Spleen (tissue), 11 donors: ENCODE data around the gene F8A1. TPM values are rescaled to one million over a fixed set of nuclear protein-coding genes. Genes with fewer than 3 reads are reported as not detected.
"Not testable (repeated sequence)": the region's sequence is repeated elsewhere in the genome, so short reads cannot be mapped to it uniquely, and the experiment has no call there.

Source experiments
- DNase-seq: peaks from one replicate; pipeline ENCODE4 v3.0.0-alpha.2; 2020
- H3K27ac ChIP-seq, 8 donors: fragments of 200-600 bp; sonication (generic) in 7 of 8; 1 replicate in 4 of 8; 2 replicates in 4 of 8; pipeline versions ENCODE4 v1.5.0 to v1.8.0; 2016 to 2021; ENCODE audit warnings: inconsistent platforms in 4 of 8, mild to moderate bottlenecking in 4 of 8, moderate library complexity in 1 of 8
- H3K27me3 ChIP-seq, 7 donors: fragments of 200-600 bp; sonication (generic) in 6 of 7; replicated peaks in 1 of 7; 1 replicate in 4 of 7; 2 replicates in 3 of 7; pipeline versions ENCODE4 v1.5.0 to v1.8.0; 2016 to 2021; ENCODE audit warnings: inconsistent platforms in 3 of 7, mild to moderate bottlenecking in 1 of 7
- H3K36me3 ChIP-seq, 6 donors: fragments of 200-600 bp; sonication (generic) in 5 of 6; 1 replicate in 4 of 6; 2 replicates in 2 of 6; pipeline versions ENCODE4 v1.5.0 to v1.8.0; 2016 to 2021; ENCODE audit warnings: inconsistent platforms in 2 of 6
- H3K4me1 ChIP-seq, 6 donors: fragments of 200-600 bp; sonication (generic) in 5 of 6; 1 replicate in 3 of 6; 2 replicates in 3 of 6; pipeline versions ENCODE4 v1.5.0 to v1.8.0; 2016 to 2021; ENCODE audit warnings: inconsistent platforms in 3 of 6
- H3K4me3 ChIP-seq, 8 donors: fragments of 200-600 bp; sonication (generic) in 7 of 8; 1 replicate in 4 of 8; 2 replicates in 4 of 8; pipeline versions ENCODE4 v1.5.0 to v1.8.0; 2016 to 2021; ENCODE audit warnings: inconsistent platforms in 4 of 8, mild to moderate bottlenecking in 4 of 8, moderate library complexity in 2 of 8
- H3K9me3 ChIP-seq, 8 donors: fragments of 200-600 bp; sonication (generic) in 7 of 8; 1 replicate in 4 of 8; 2 replicates in 4 of 8; pipeline versions ENCODE4 v1.5.0 to v1.8.0; 2016 to 2021; ENCODE audit warnings: inconsistent platforms in 4 of 8
- CTCF ChIP-seq, 11 experiments: fragments of 200-600 bp in 7 of 11; fragments of 450-650 bp in 4 of 11; sonication (generic) in 4 of 11; IDR thresholded peaks in 8 of 11; conservative IDR thresholded peaks in 3 of 11; 1 replicate in 7 of 11; 2 replicates in 4 of 11; pipeline versions ENCODE4 v1.4.0 to v1.8.0; 2016 to 2021; ENCODE audit warnings: antibody characterized with exemption in 11 of 11, inconsistent platforms in 4 of 11, mild to moderate bottlenecking in 1 of 11
- POLR2A ChIP-seq, 3 donors: fragments of 450-650 bp; IDR thresholded peaks; one replicate each; pipeline ENCODE4 v1.5.1; 2017; ENCODE audit warnings: antibody characterized with exemption in 3 of 3, mild to moderate bottlenecking in 1 of 3
- POLR2AphosphoS5 ChIP-seq, 3 donors: sonication (generic); formaldehyde crosslinking; IDR thresholded peaks; one replicate each; pipeline ENCODE4 v1.5.1; 2017; ENCODE audit warnings: antibody characterized with exemption in 3 of 3
- WGBS, 5 donors: extraction: QIAGEN DNeasy Blood & Tissue Kit in 3 of 5; methylation state at CpG; one replicate each; pipeline versions ENCODE4 v1.1.5 to v1.1.7; 2013 to 2018; 5-methylcytosine and 5-hydroxymethylcytosine counted together
- intact Hi-C: fragments of 100-400 bp; cut with DNase I; formaldehyde crosslinking; loops from one replicate; pipeline ENCODE4 v1.15.0; 2023; ENCODE audit warnings: low total_unique reads
- microRNA-seq, 3 donors: library from miRNA; unstranded; fragments of <30 nt; microRNA quantifications; one replicate each; pipeline versions ENCODE4 to v1.1.0, GENCODE V29; 2019 to 2020
- polyA plus RNA-seq, 3 donors: library from polyadenylated mRNA; stranded (reverse); fragments of 200-250 nt; gene quantifications; one replicate each; pipeline ENCODE4 v1.2.1, GENCODE V29; 2013
- small RNA-seq, 4 donors: library from RNA; depleted of rRNA; stranded (forward); fragments of <200 nt; gene quantifications; one replicate each; pipeline ENCODE3, GENCODE V24; 2016
- total RNA-seq, 7 donors: library from RNA; depleted of rRNA in 3 of 7; stranded (reverse); fragments of >200 nt in 3 of 7; fragmentation: NEBNext Ultra II Directional in 4 of 7; extraction: Animal tissue kit (Norgen Biotek cat#: 25700) in 4 of 7; gene quantifications; one replicate each; pipeline versions ENCODE4 v1.1.0 to v1.2.1, GENCODE V29; 2016 to 2021
- donor health status: healthy with polysubstance abuse.
- donor health status: DM: no; HTN: no; CAD: no; lungs with moderate emphysema.
- donor health status: DM: no; HTN: no; CAD: no.
- donor health status: Bipolar disorder and iron deficiency.
- donor health status: healthy.
- donor health status: DM: no; HTN: no; CAD: no.
- donor health status: DM: yes; HTN: yes; CAD: no.

Gene F8A1
- total and polyA plus RNA-seq, 10 donors: 5.6 to 38.0 (median 27.3) TPM

GRCh38 chrX:154914052-154914451 is 27.9 kb downstream of the F8A1 start:
- Histone ChIP-seq H3K4me3 (no peak overlapping the region), H3K27me3 (no peaks in the 10 kb centered on the region), H3K36me3 (no peaks in the 10 kb centered on the region), H3K9me3 (peaks cover 0 to 19% (median 0%) of the 10 kb centered on the region in 8 donors), H3K27ac (no peak overlapping the region), H3K4me1 (no peaks in the 10 kb centered on the region)
- TF ChIP-seq POLR2AphosphoS5 (IDR thresholded peaks at IDR 0.05): no peak
- no peak for TF ChIP-seq CTCF (IDR thresholded peaks at IDR 0.05 in 8 of 11, conservative IDR thresholded peaks at IDR 0.05 in 3 of 11)
- TF ChIP-seq POLR2A (IDR thresholded peaks at IDR 0.05): no peak
- intact Hi-C loops: no loop called here
- no peak for DNase-seq
- WGBS, 5 donors: 61 to 100% (median 93%) methylated on average over 2 of the region's 2 CpGs

GRCh38 chrX:154918060-154918483 is 31.9 kb downstream of the F8A1 start:
- DNase-seq: no peak
- no peaks in the 10 kb centered on the region for H3K36me3 ChIP-seq
- TF ChIP-seq POLR2AphosphoS5 (IDR thresholded peaks at IDR 0.05) (no peak), CTCF (IDR thresholded peaks at IDR 0.05 in 8 of 11, conservative IDR thresholded peaks at IDR 0.05 in 3 of 11) (peak in 10 of 11 experiments; percentile 24 to 55 (median 47)), POLR2A (IDR thresholded peaks at IDR 0.05) (no peak)
- H3K27me3 ChIP-seq: no peaks in the 10 kb centered on the region
- no peaks in the 10 kb centered on the region for H3K4me1 ChIP-seq
- no peak overlapping the region for H3K27ac ChIP-seq
- peak overlapping the region in 1 of 8 donors; percentile 53 for H3K4me3 ChIP-seq
- 9 to 18% (median 13%) methylated on average over 5 of the region's 5 CpGs for WGBS, 5 donors
- intact Hi-C loops: no loop called here
- peaks cover 0 to 8% (median 0%) of the 10 kb centered on the region in 8 donors for H3K9me3 ChIP-seq

GRCh38 chrX:154924771-154925170 is 38.6 kb downstream of the F8A1 start:
- intact Hi-C loops: not testable (repeated sequence)
- 90 to 97% (median 96%) methylated on average over 2 to 5 of the region's 5 CpGs for WGBS, 5 donors

More at GRCh38 chrX:154924771-154925170, 38.6 kb downstream of the F8A1 start:
- not testable (repeated sequence) for H3K9me3 ChIP-seq, H3K4me3 ChIP-seq, H3K27ac ChIP-seq, H3K4me1 ChIP-seq, DNase-seq, H3K36me3 ChIP-seq, H3K27me3 ChIP-seq

Small RNA genes lying within 50 kb of the gene (microRNA-seq; reads per million reads assigned to microRNA genes)
- 0 reads per million in 3 donors for gene MIR1184-1

Small RNA genes lying within 50 kb of the gene (small RNA-seq; reads per million reads assigned to genes)
- gene MIR1184-1: 0 reads per million in 4 donors

Other genes starting within 250 kb of the F8A1 start
- under 1 TPM in 1 of 7 donors, not detected in 6; 0.46 TPM for gene CTAG2, start 232.8 kb upstream of the F8A1 start, total RNA-seq
- 1 to 10 TPM in 1 of 3 donors, under 1 TPM in 1, not detected in 1; 0.10 to 7.9 TPM for gene CTAG2, start 232.8 kb upstream of the F8A1 start, polyA plus RNA-seq
- 10 to 100 TPM; 22.1 to 40.3 (median 36.1) TPM for gene GAB3, start 135.3 kb upstream of the F8A1 start, total RNA-seq
- gene GAB3, start 135.3 kb upstream of the F8A1 start, polyA plus RNA-seq: 1 to 10 TPM; 7.4 to 8.4 (median 7.9) TPM
- gene DKC1, start 123.5 kb upstream of the F8A1 start, total RNA-seq: 10 to 100 TPM; 32.0 to 54.4 (median 39.3) TPM
- 10 to 100 TPM; 34.0 to 42.7 (median 38.8) TPM for gene DKC1, start 123.5 kb upstream of the F8A1 start, polyA plus RNA-seq
- 100 to 1,000 TPM in 3 of 7 donors, 10 to 100 TPM in 4; 76.5 to 122 (median 90.7) TPM for gene MPP1, start 80.9 kb upstream of the F8A1 start, total RNA-seq
- gene MPP1, start 80.9 kb upstream of the F8A1 start, polyA plus RNA-seq: 10 to 100 TPM; 24.3 to 45.9 (median 31.8) TPM
- 1 to 10 TPM in 2 of 7 donors, not detected in 5; 1.3 to 4.9 TPM for gene SMIM9, start 51.7 kb upstream of the F8A1 start, total RNA-seq
- not detected for gene SMIM9, start 51.7 kb upstream of the F8A1 start, polyA plus RNA-seq
- 100 to 1,000 TPM in 1 of 7 donors, 10 to 100 TPM in 6; 53.2 to 135 (median 75.6) TPM for gene F8, start 136.4 kb downstream of the F8A1 start, total RNA-seq
- 10 to 100 TPM in 1 of 3 donors, 1 to 10 TPM in 2; 3.4 to 12.1 (median 9.3) TPM for gene F8, start 136.4 kb downstream of the F8A1 start, polyA plus RNA-seq
- 10 to 100 TPM; 29.3 to 66.3 (median 52.7) TPM for gene FUNDC2, start 140.5 kb downstream of the F8A1 start, total RNA-seq
- 100 to 1,000 TPM in 2 of 3 donors, 10 to 100 TPM in 1; 68.4 to 113 (median 109) TPM for gene FUNDC2, start 140.5 kb downstream of the F8A1 start, polyA plus RNA-seq
- gene CMC4, start 184.8 kb downstream of the F8A1 start, total RNA-seq: 10 to 100 TPM in 2 of 7 donors, 1 to 10 TPM in 5; 3.1 to 14.2 (median 4.9) TPM
- 10 to 100 TPM; 15.2 to 21.7 (median 19.2) TPM for gene CMC4, start 184.8 kb downstream of the F8A1 start, polyA plus RNA-seq
- 10 to 100 TPM in 4 of 7 donors, 1 to 10 TPM in 3; 1.2 to 16.8 (median 12.9) TPM for gene MTCP1, start 184.8 kb downstream of the F8A1 start, total RNA-seq
- 10 to 100 TPM; 21.1 to 33.0 (median 31.4) TPM for gene MTCP1, start 184.8 kb downstream of the F8A1 start, polyA plus RNA-seq
- gene BRCC3, start 185.2 kb downstream of the F8A1 start, total RNA-seq: 10 to 100 TPM in 6 of 7 donors, 1 to 10 TPM in 1; 8.6 to 17.8 (median 16.5) TPM
- 1 to 10 TPM; 5.8 to 8.8 (median 7.9) TPM for gene BRCC3, start 185.2 kb downstream of the F8A1 start, polyA plus RNA-seq